ENCODE data around the gene BCL7C. TPM values are rescaled to one million over a fixed set of nuclear protein-coding genes. Genes with fewer than 3 reads are reported as not detected.
"Not testable (repeated sequence)": the region's sequence is repeated elsewhere in the genome, so short reads cannot be mapped to it uniquely, and the experiment has no call there.

The BCL7C gene
- polyA plus RNA-seq (ENCODE audit: insufficient read length), result 29.0 TPM

GRCh38 chr16:30893744-30894539 is at the start of gene BCL7C:
Gene BCL7C (minus strand): TSS chr16:30894077. CDS start chr16:30893944, 133 bp downstream.
- DNase-seq (ENCODE audit: low read depth), result no peak

- no peak for DNase-seq (ENCODE audit: low read depth)
Observed at GRCh38 chr16:30942426-30942806, 48.5 kb upstream of the BCL7C start.

GRCh38 chr16:30941600-30942425 is 47.9 kb upstream of the BCL7C start:
- no peak for DNase-seq (ENCODE audit: low read depth)

GRCh38 chr16:30939571-30939970 is 45.7 kb upstream of the BCL7C start:
- not testable (repeated sequence) for DNase-seq (ENCODE audit: low read depth)

GRCh38 chr16:30937692-30938091 is 43.8 kb upstream of the BCL7C start:
- DNase-seq (ENCODE audit: low read depth), result no peak

GRCh38 chr16:30934827-30935557 is 41.1 kb upstream of the BCL7C start:
- no peak for DNase-seq (ENCODE audit: low read depth)

- no peak for DNase-seq (ENCODE audit: low read depth)
Observed at GRCh38 chr16:30931068-30931650, 37.3 kb upstream of the BCL7C start.

- no peak for DNase-seq (ENCODE audit: low read depth)
Observed at GRCh38 chr16:30930160-30930571, 36.3 kb upstream of the BCL7C start.

- DNase-seq (ENCODE audit: low read depth), result no peak
Observed at GRCh38 chr16:30929167-30929566, 35.3 kb upstream of the BCL7C start.

GRCh38 chr16:30928390-30928789 is 34.5 kb upstream of the BCL7C start:
- DNase-seq (ENCODE audit: low read depth), result no peak

GRCh38 chr16:30927789-30928378 is 34.0 kb upstream of the BCL7C start:
- DNase-seq (ENCODE audit: low read depth), result no peak

GRCh38 chr16:30926937-30927788 is 33.3 kb upstream of the BCL7C start:
- no peak for DNase-seq (ENCODE audit: low read depth)

- DNase-seq (ENCODE audit: low read depth), result no peak
Observed at GRCh38 chr16:30925995-30926811, 32.3 kb upstream of the BCL7C start.

GRCh38 chr16:30925632-30925987 is 31.7 kb upstream of the BCL7C start:
- no peak for DNase-seq (ENCODE audit: low read depth)

GRCh38 chr16:30924913-30925631 is 31.2 kb upstream of the BCL7C start:
- no peak for DNase-seq (ENCODE audit: low read depth)

- DNase-seq (ENCODE audit: low read depth), result no peak
Observed at GRCh38 chr16:30924076-30924912, 30.4 kb upstream of the BCL7C start.

- no peak for DNase-seq (ENCODE audit: low read depth)
Observed at GRCh38 chr16:30923554-30924075, 29.7 kb upstream of the BCL7C start, which contains the start of gene FBXL19. Gene FBXL19 (plus strand): TSS chr16:30923572. CDS start chr16:30925755, 2,183 bp downstream.
